ENCODE data around the gene ADD2.

ADD2 gene

GRCh38 chr2:70784320-70784719 is 16.3 kb upstream of the ADD2 start:
- DNase-seq = no peak

GRCh38 chr2:70779911-70780545 is 12.0 kb upstream of the ADD2 start:
- DNase-seq = no peak

GRCh38 chr2:70779491-70779890 is 11.5 kb upstream of the ADD2 start:
- DNase-seq = no peak

- no peak for DNase-seq
Measured at GRCh38 chr2:70778676-70779075, 10.7 kb upstream of the ADD2 start.

- no peak for DNase-seq
Measured at GRCh38 chr2:70777450-70777849, 9.4 kb upstream of the ADD2 start.

GRCh38 chr2:70776266-70776665 is 8.3 kb upstream of the ADD2 start:
- no peak for DNase-seq

GRCh38 chr2:70775141-70775540 is 7.1 kb upstream of the ADD2 start:
- no peak for DNase-seq

- DNase-seq = no peak
Measured at GRCh38 chr2:70772486-70773155, 4.6 kb upstream of the ADD2 start.

- no peak for DNase-seq
Measured at GRCh38 chr2:70771446-70771845, 3.4 kb upstream of the ADD2 start.

- DNase-seq = no peak
Measured at GRCh38 chr2:70769450-70769849, 1.4 kb upstream of the ADD2 start.

GRCh38 chr2:70768590-70769085 is 638 bp upstream of the ADD2 start:
- no peak for DNase-seq

- DNase-seq = peak; percentile 74
Measured at GRCh38 chr2:70767079-70767698, 811 bp downstream of the ADD2 start.

GRCh38 chr2:70766357-70767078 is 1.5 kb downstream of the ADD2 start:
- no peak for DNase-seq

GRCh38 chr2:70765507-70765906 is 2.5 kb downstream of the ADD2 start:
- DNase-seq = no peak

- no peak for DNase-seq
Measured at GRCh38 chr2:70759446-70759845, 8.6 kb downstream of the ADD2 start.

GRCh38 chr2:70757966-70758365 is 10.0 kb downstream of the ADD2 start:
- no peak for DNase-seq

GRCh38 chr2:70757360-70757759 is 10.6 kb downstream of the ADD2 start:
- DNase-seq = no peak

GRCh38 chr2:70756128-70756527 is 11.9 kb downstream of the ADD2 start:
- no peak for DNase-seq

- DNase-seq = no peak
Measured at GRCh38 chr2:70753902-70754301, 14.1 kb downstream of the ADD2 start.

GRCh38 chr2:70753031-70753430 is 15.0 kb downstream of the ADD2 start:
- DNase-seq = no peak

GRCh38 chr2:70752396-70752795 is 15.6 kb downstream of the ADD2 start:
- DNase-seq = no peak

GRCh38 chr2:70751881-70752280 is 16.1 kb downstream of the ADD2 start:
- DNase-seq = no peak

- DNase-seq = no peak
Measured at GRCh38 chr2:70750320-70750719, 17.7 kb downstream of the ADD2 start.
